ENCODE measurements around the gene OR5A2. TPM values are rescaled to one million over a fixed set of nuclear protein-coding genes. Genes with fewer than 3 reads are reported as not detected.
A peak's percentile ranks its signal among the peaks of the same experiment; 100 is the strongest.
"Not testable (repeated sequence)": the region's sequence is repeated elsewhere in the genome, so short reads cannot be mapped to it uniquely, and the experiment has no call there.

The OR5A2 gene
- not detected in 2 replicates for total RNA-seq (2014; rRNA removed; shearing (Covaris generic))

GRCh38 chr11:59426361-59427067 lies at the start of gene OR5A2:
Gene OR5A2, minus strand, starts transcription at chr11:59426413. Its CDS starts 3,460 bp downstream, at chr11:59422953.
- H3K27me3 ChIP-seq (ENCODE audit: control insufficient read depth, insufficient read depth, low read length): no peaks in the 10 kb centered on the region
- DNase-seq: peak; percentile 40
- H3K36me3 ChIP-seq (replicated peaks; ENCODE audit: control insufficient read depth, insufficient read depth, low read length): no peaks in the 10 kb centered on the region
- H3K4me3 ChIP-seq (ENCODE audit: insufficient read depth, low read depth, low read length): no peak within 1 kb of the TSS

GRCh38 chr11:59475176-59475575 lies 49.0 kb upstream of the OR5A2 start:
- Histone ChIP-seq H3K36me3 (replicated peaks; ENCODE audit: control insufficient read depth, insufficient read depth, low read length) (no peaks in the 10 kb centered on the region), H3K27me3 (ENCODE audit: control insufficient read depth, insufficient read depth, low read length) (no peaks in the 10 kb centered on the region), H3K4me3 (ENCODE audit: insufficient read depth, low read depth, low read length) (no peak overlapping the region)
- DNase-seq: no peak

DNA sequence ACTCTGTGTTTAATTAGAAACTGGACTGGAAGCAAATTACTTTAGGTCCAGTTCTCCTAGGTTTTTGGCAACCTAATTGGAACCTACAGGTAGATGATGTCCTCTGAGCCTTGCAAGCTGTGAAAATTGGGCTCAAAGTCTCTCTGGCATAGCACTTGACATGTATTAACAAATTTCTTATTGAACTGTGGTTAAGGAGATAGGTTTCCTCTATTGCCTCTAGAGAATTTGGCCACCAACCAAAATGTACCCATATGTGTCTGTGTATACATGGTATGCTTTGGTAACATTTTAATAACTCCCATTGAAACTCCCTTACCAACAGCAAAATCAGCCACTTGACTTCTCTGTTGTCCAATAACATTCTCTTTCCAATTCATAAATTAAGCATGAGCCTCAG lies 46.8 kb upstream of the OR5A2 start, which contains the start of gene OR4D10:
TSS of gene OR4D10 (plus strand) at position 301 of the 400 bp plus-strand sequence. CDS start 4,115 bp downstream, outside the sequence.
- H3K27me3 ChIP-seq (ENCODE audit: control insufficient read depth, insufficient read depth, low read length): no peaks in the 10 kb centered on the region
- H3K36me3 ChIP-seq (replicated peaks; ENCODE audit: control insufficient read depth, insufficient read depth, low read length): no peaks in the 10 kb centered on the region
- DNase-seq: no peak
- H3K4me3 ChIP-seq (ENCODE audit: insufficient read depth, low read depth, low read length): no peak within 1 kb of the TSS

GRCh38 chr11:59463190-59463641 lies 37.0 kb upstream of the OR5A2 start:
- Histone ChIP-seq H3K4me3 (ENCODE audit: insufficient read depth, low read depth, low read length) (no peak overlapping the region), H3K36me3 (replicated peaks; ENCODE audit: control insufficient read depth, insufficient read depth, low read length) (no peaks in the 10 kb centered on the region), H3K27me3 (ENCODE audit: control insufficient read depth, insufficient read depth, low read length) (no peaks in the 10 kb centered on the region)
- DNase-seq: peak; percentile 12

DNA sequence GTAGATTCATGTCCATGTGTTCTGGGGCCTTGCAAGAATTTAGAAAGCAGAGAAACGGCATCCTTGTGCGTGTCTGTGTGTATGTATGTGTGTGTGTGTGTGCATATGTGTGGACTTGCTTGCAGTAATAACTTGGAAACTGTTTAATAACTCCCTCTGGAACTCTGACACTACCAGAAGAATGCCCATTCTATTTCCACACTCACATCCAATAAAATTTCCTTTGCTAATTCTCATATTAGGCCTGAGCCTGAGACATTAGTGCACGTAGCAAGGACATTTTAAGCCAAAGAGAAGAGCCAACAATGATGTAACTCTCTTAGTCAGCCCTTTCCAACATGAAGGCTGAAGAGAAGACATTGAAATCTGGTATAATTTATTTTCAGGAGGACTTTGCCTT lies 33.7 kb upstream of the OR5A2 start:
- no peak for DNase-seq
- H3K4me3 ChIP-seq (ENCODE audit: insufficient read depth, low read depth, low read length): no peak overlapping the region

DNA sequence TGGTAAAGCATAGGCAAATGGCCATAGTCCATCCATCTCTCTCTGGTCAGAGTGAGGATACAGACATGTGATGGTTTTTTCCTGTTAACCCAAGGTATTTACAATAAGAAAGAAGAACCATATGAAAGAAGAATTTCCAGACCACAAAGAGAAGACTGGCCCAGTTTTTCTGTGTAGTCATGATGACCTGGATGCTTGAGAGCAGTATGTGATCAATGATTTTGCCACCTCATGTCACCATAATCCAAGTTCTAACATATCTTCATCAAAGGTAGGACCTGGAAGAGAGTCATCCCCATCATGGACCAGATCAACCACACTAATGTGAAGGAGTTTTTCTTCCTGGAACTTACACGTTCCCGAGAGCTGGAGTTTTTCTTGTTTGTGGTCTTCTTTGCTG lies 30.4 kb upstream of the OR5A2 start, which contains the start of gene OR4D6:
TSS of gene OR4D6 (plus strand) at position 301 of the 400 bp plus-strand sequence. CDS start at position 301, 0 bp downstream.
- Histone ChIP-seq H3K27me3 (ENCODE audit: control insufficient read depth, insufficient read depth, low read length) (no peaks in the 10 kb centered on the region), H3K4me3 (ENCODE audit: insufficient read depth, low read depth, low read length) (no peak within 1 kb of the TSS), H3K36me3 (replicated peaks; ENCODE audit: control insufficient read depth, insufficient read depth, low read length) (no peaks in the 10 kb centered on the region)
- DNase-seq: no peak

More for the DNA sequence above, 33.7 kb upstream of the OR5A2 start:
- H3K27me3 ChIP-seq (ENCODE audit: control insufficient read depth, insufficient read depth, low read length): no peaks in the 10 kb centered on the region
- no peaks in the 10 kb centered on the region for H3K36me3 ChIP-seq (replicated peaks; ENCODE audit: control insufficient read depth, insufficient read depth, low read length)

DNA sequence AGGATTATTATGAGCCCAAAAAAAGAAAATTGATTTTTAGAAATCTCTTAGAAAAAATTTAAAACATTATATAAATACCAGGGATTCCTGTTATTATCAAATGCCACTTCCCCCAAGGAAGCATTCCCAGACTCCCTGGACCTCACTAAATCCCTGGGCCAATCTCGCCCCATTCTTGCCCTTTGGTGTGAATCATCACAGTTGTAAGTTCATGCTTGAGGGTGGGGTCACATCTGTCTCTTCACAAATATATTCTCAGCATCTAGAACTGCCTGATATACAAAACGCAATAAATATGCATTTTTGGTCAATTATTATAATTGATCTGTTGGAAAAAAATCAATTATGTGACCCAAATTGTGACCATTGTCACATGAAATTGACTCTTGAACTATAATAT lies 22.3 kb upstream of the OR5A2 start:
- H3K36me3 ChIP-seq (replicated peaks; ENCODE audit: control insufficient read depth, insufficient read depth, low read length): no peaks in the 10 kb centered on the region
- no peak for DNase-seq
- H3K4me3 ChIP-seq (ENCODE audit: insufficient read depth, low read depth, low read length): no peak overlapping the region
- no peaks in the 10 kb centered on the region for H3K27me3 ChIP-seq (ENCODE audit: control insufficient read depth, insufficient read depth, low read length)

- H3K4me3 ChIP-seq (ENCODE audit: insufficient read depth, low read depth, low read length); H3K27me3 ChIP-seq (ENCODE audit: control insufficient read depth, insufficient read depth, low read length); DNase-seq; H3K36me3 ChIP-seq (replicated peaks; ENCODE audit: control insufficient read depth, insufficient read depth, low read length): not testable (repeated sequence)
Measured at GRCh38 chr11:59445624-59446023, 19.4 kb upstream of the OR5A2 start.

DNA sequence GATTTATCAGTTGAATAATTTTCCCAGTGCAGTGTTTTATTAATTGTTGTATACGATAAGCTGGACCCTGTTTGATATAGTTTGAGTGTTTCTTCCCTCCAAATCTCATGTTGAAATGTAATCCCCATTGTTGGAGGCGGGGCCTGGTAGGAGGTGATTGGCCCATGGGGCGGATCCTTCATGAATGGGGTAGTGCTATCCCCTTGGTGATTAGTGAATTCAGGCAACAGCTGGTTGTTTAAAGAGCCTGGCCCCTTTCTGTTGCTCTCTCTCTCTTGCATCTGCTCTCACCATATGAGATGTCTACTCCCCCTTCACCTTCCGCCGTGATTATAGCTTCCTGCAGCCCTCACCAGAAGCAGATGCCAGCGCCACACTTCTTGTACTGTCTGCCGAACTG lies 11.6 kb upstream of the OR5A2 start:
- Histone ChIP-seq H3K27me3 (ENCODE audit: control insufficient read depth, insufficient read depth, low read length) (no peaks in the 10 kb centered on the region), H3K36me3 (replicated peaks; ENCODE audit: control insufficient read depth, insufficient read depth, low read length) (no peaks in the 10 kb centered on the region), H3K4me3 (ENCODE audit: insufficient read depth, low read depth, low read length) (no peak overlapping the region)
- DNase-seq: peak; percentile 10

DNA sequence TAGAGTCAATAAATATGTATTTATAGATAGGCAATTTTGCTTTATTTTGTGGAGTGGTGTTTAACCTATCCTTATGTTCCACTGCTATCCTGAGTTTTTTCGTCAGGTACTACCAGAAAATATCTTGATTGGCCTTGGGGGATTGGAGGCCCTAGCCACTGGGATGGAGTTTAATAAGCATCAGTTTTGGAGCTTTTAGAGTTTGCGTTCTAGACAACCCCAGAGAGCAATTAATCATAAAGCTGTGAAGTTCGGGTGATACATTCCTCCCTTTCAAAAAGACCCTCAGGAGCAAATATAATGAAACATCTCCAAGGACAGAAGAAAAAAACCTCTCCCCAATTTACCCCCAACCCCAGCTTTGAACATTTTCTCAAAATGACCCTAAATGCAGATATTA lies 10.0 kb upstream of the OR5A2 start, which contains the start of gene OR5A1:
TSS of gene OR5A1 (plus strand) at position 301 of the 400 bp plus-strand sequence. CDS start 6,700 bp downstream, outside the sequence.
- DNase-seq: no peak
- no peak within 1 kb of the TSS for H3K4me3 ChIP-seq (ENCODE audit: insufficient read depth, low read depth, low read length)
- H3K27me3 ChIP-seq (ENCODE audit: control insufficient read depth, insufficient read depth, low read length): no peaks in the 10 kb centered on the region
- H3K36me3 ChIP-seq (replicated peaks; ENCODE audit: control insufficient read depth, insufficient read depth, low read length): no peaks in the 10 kb centered on the region

DNA sequence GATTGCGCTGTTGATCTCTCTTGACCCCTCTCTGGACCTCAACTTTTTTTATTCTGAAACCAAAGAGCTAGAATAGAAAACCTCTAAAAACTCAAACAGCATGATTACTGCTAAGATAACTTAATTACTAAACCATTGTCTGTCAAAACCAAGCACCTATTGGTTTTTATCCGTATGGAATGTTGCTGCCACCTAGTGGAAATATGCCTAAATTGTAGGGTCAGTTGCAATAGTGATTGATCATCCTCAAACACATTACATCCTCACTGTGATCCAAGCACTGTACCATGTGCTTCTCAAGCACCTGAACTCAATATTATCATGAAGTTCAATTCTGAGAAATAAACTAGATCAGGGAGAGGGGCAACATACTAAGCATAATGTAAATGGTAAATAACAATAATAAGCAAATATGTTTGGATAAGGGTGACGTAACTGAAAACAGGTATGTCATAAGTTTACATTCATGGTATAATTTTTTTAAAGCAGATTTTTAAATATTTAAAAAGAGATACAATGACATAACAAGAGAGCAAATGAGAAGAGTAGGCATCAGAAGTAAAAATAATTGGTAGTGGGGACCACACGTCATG lies 3.8 kb upstream of the OR5A2 start:
- DNase-seq: peak; percentile 34
- Histone ChIP-seq H3K27me3 (ENCODE audit: control insufficient read depth, insufficient read depth, low read length) (no peaks in the 10 kb centered on the region), H3K36me3 (replicated peaks; ENCODE audit: control insufficient read depth, insufficient read depth, low read length) (no peaks in the 10 kb centered on the region), H3K4me3 (ENCODE audit: insufficient read depth, low read depth, low read length) (no peak overlapping the region)

- Histone ChIP-seq H3K36me3 (replicated peaks; ENCODE audit: control insufficient read depth, insufficient read depth, low read length) (no peaks in the 10 kb centered on the region), H3K4me3 (ENCODE audit: insufficient read depth, low read depth, low read length) (no peak overlapping the region), H3K27me3 (ENCODE audit: control insufficient read depth, insufficient read depth, low read length) (no peaks in the 10 kb centered on the region)
- no peak for DNase-seq
Measured at GRCh38 chr11:59427068-59427382, 812 bp upstream of the OR5A2 start.

GRCh38 chr11:59425131-59425530 lies 1.1 kb downstream of the OR5A2 start:
- no peaks in the 10 kb centered on the region for H3K27me3 ChIP-seq (ENCODE audit: control insufficient read depth, insufficient read depth, low read length)
- H3K36me3 ChIP-seq (replicated peaks; ENCODE audit: control insufficient read depth, insufficient read depth, low read length): no peaks in the 10 kb centered on the region
- H3K4me3 ChIP-seq (ENCODE audit: insufficient read depth, low read depth, low read length): no peak overlapping the region
- DNase-seq: no peak

- no peaks in the 10 kb centered on the region for H3K36me3 ChIP-seq (replicated peaks; ENCODE audit: control insufficient read depth, insufficient read depth, low read length)
- no peaks in the 10 kb centered on the region for H3K27me3 ChIP-seq (ENCODE audit: control insufficient read depth, insufficient read depth, low read length)
- no peak for DNase-seq
- no peak overlapping the region for H3K4me3 ChIP-seq (ENCODE audit: insufficient read depth, low read depth, low read length)
Measured at GRCh38 chr11:59423835-59424234, 2.4 kb downstream of the OR5A2 start.

GRCh38 chr11:59418156-59418555 lies 8.1 kb downstream of the OR5A2 start:
- DNase-seq: no peak
- H3K36me3 ChIP-seq (replicated peaks; ENCODE audit: control insufficient read depth, insufficient read depth, low read length): no peaks in the 10 kb centered on the region
- no peaks in the 10 kb centered on the region for H3K27me3 ChIP-seq (ENCODE audit: control insufficient read depth, insufficient read depth, low read length)
- no peak overlapping the region for H3K4me3 ChIP-seq (ENCODE audit: insufficient read depth, low read depth, low read length)

All from H7 (cell line).